Skin epidermis (tissue), 12 donors: Measurements from ENCODE around the gene LIFR.
"Not testable (repeated sequence)": the region's sequence is repeated elsewhere in the genome, so short reads cannot be mapped to it uniquely, and the experiment has no call there.

Experiments used
- H3K27ac ChIP-seq, 21 experiments: fragments of 200-600 bp; sonication (generic) in 11 of 21; one replicate each; pipeline ENCODE4 v1.5.0; 2020; ENCODE audit warnings: mild to moderate bottlenecking in 3 of 21, inconsistent platforms in 2 of 21, moderate library complexity in 2 of 21
- H3K4me3 ChIP-seq, 7 experiments: fragments of 200-600 bp; sonication (generic) in 2 of 7; one replicate each; pipeline ENCODE4 v1.5.0; 2020; ENCODE audit warnings: inconsistent platforms in 2 of 7, mild to moderate bottlenecking in 2 of 7, moderate library complexity in 1 of 7

LIFR gene

GRCh38 chr5:38528162-38528703 lies 28.2 kb downstream of the LIFR start:
- Histone ChIP-seq H3K4me3 (no peak overlapping the region), H3K27ac (no peak overlapping the region)

GRCh38 chr5:38527475-38527874 lies 29.0 kb downstream of the LIFR start:
- H3K4me3 ChIP-seq = no peak overlapping the region
- no peak overlapping the region for H3K27ac ChIP-seq

- H3K4me3 ChIP-seq = no peak overlapping the region
- no peak overlapping the region for H3K27ac ChIP-seq
Measured at GRCh38 chr5:38524022-38524421, 32.4 kb downstream of the LIFR start.

GRCh38 chr5:38519476-38519875 lies 37.0 kb downstream of the LIFR start:
- no peak overlapping the region for H3K27ac ChIP-seq
- no peak overlapping the region for H3K4me3 ChIP-seq

GRCh38 chr5:38518341-38518740 lies 38.1 kb downstream of the LIFR start:
- Histone ChIP-seq H3K27ac (no peak overlapping the region), H3K4me3 (no peak overlapping the region)

GRCh38 chr5:38516649-38517048 lies 39.8 kb downstream of the LIFR start:
- H3K4me3 ChIP-seq = not testable (repeated sequence)

GRCh38 chr5:38515646-38516045 lies 40.8 kb downstream of the LIFR start:
- Histone ChIP-seq H3K27ac (no peak overlapping the region), H3K4me3 (no peak overlapping the region)

More at GRCh38 chr5:38516649-38517048, 39.8 kb downstream of the LIFR start:
- H3K27ac ChIP-seq = not testable (repeated sequence)

GRCh38 chr5:38515092-38515491 lies 41.4 kb downstream of the LIFR start:
- no peak overlapping the region for H3K27ac ChIP-seq
- H3K4me3 ChIP-seq = no peak overlapping the region

GRCh38 chr5:38509185-38509584 lies 47.3 kb downstream of the LIFR start:
- Histone ChIP-seq H3K27ac (no peak overlapping the region), H3K4me3 (no peak overlapping the region)

- Histone ChIP-seq H3K4me3 (no peak overlapping the region), H3K27ac (no peak overlapping the region)
Measured at GRCh38 chr5:38506302-38506701, 50.1 kb downstream of the LIFR start.

GRCh38 chr5:38500573-38501260 lies 55.7 kb downstream of the LIFR start:
- no peak overlapping the region for H3K27ac ChIP-seq
- no peak overlapping the region for H3K4me3 ChIP-seq

GRCh38 chr5:38497946-38498345 lies 58.5 kb downstream of the LIFR start:
- no peak overlapping the region for H3K4me3 ChIP-seq
- H3K27ac ChIP-seq = no peak overlapping the region

GRCh38 chr5:38494763-38495162 lies 61.7 kb downstream of the LIFR start:
- no peak overlapping the region for H3K4me3 ChIP-seq
- no peak overlapping the region for H3K27ac ChIP-seq

GRCh38 chr5:38494175-38494574 lies 62.3 kb downstream of the LIFR start:
- no peak overlapping the region for H3K4me3 ChIP-seq
- H3K27ac ChIP-seq = no peak overlapping the region

- no peak overlapping the region for H3K27ac ChIP-seq
- H3K4me3 ChIP-seq = no peak overlapping the region
Measured at GRCh38 chr5:38483805-38484398, 72.5 kb downstream of the LIFR start.

- no peak overlapping the region for H3K27ac ChIP-seq
- H3K4me3 ChIP-seq = no peak overlapping the region
Measured at GRCh38 chr5:38479315-38479904, 77.0 kb downstream of the LIFR start.

GRCh38 chr5:38478878-38479277 lies 77.6 kb downstream of the LIFR start:
- Histone ChIP-seq H3K4me3 (no peak overlapping the region), H3K27ac (no peak overlapping the region)

- Histone ChIP-seq H3K27ac (no peak overlapping the region), H3K4me3 (no peak overlapping the region)
Measured at GRCh38 chr5:38478166-38478565, 78.3 kb downstream of the LIFR start.

GRCh38 chr5:38473008-38473407 lies 83.4 kb downstream of the LIFR start:
- Histone ChIP-seq H3K4me3 (no peak overlapping the region), H3K27ac (no peak overlapping the region)

GRCh38 chr5:38472541-38472940 lies 83.9 kb downstream of the LIFR start:
- H3K27ac ChIP-seq = no peak overlapping the region
- H3K4me3 ChIP-seq = no peak overlapping the region

- Histone ChIP-seq H3K27ac (no peak overlapping the region), H3K4me3 (no peak overlapping the region)
Measured at GRCh38 chr5:38471709-38472108, 84.7 kb downstream of the LIFR start.
